Endothelial cell of umbilical vein (primary cell): ENCODE results near the gene TNFAIP8L3. TPM values are rescaled to one million over a fixed set of nuclear protein-coding genes. Genes with fewer than 3 reads are reported as not detected.

Experiments
- BruUV-seq: library from RNA; stranded (reverse); fragments of 400-500 nt; replicated peaks from 2 replicates; lab custom pipeline; 2021; lab: Mats Ljungman, UMichigan
- CTCF ChIA-PET: fragments of 300-600, 350-600 bp; sonication (Branson Sonifier 250); formaldehyde crosslinking; loops from one replicate; lab custom pipeline; 2021; ENCODE audit warnings: antibody characterized with exemption, inconsistent platforms; lab: Charles Lee
- POLR2A ChIA-PET: fragments of 300-600, 350-600 bp; sonication (Branson Sonifier 250); formaldehyde crosslinking; loops from one replicate; lab custom pipeline; 2021; ENCODE audit warnings: antibody characterized with exemption, inconsistent platforms; lab: Charles Lee
- DNase-seq: peaks from one replicate; pipeline ENCODE4 v3.0.0-alpha.2; 2011; ENCODE audit warnings: low read depth, low spot score
- FAIRE-seq: peaks from 2 replicates; lab custom pipeline; 2011; peaks lifted over from hg19 to GRCh38; lab: Jason Lieb, UNC
- H2AFZ ChIP-seq: 2 replicates; pipeline ENCODE4 v1.6.0; 2012; ENCODE audit warnings: low read depth, low read length, control low read depth, inconsistent platforms
- H3K27ac ChIP-seq: 2 replicates; pipeline ENCODE4 v1.5.1; 2011; ENCODE audit warnings: low read depth, mild to moderate bottlenecking, control low read depth, low read length, moderate library complexity; ENCODE audit not compliant: insufficient read depth
- H3K27me3 ChIP-seq, 2 experiments: 2 replicates each; pipeline versions ENCODE4 v1.6.0 to v1.6.1; 2011; ENCODE audit warnings: low read length in 2 of 2, mixed read lengths in 1 of 2; ENCODE audit not compliant: control insufficient read depth in 2 of 2, insufficient read depth in 2 of 2
- H3K36me3 ChIP-seq, 2 experiments: 2 replicates in 1 of 2; 3 replicates in 1 of 2; pipeline ENCODE4 v1.5.1; 2011; ENCODE audit warnings: low read length in 2 of 2, mild to moderate bottlenecking in 1 of 2, moderate library complexity in 1 of 2; ENCODE audit not compliant: control insufficient read depth in 2 of 2, insufficient read depth in 2 of 2; ENCODE audit errors: extremely low read depth in 1 of 2
- H3K4me1 ChIP-seq: 3 replicates; pipeline ENCODE4 v1.5.1; 2011; ENCODE audit warnings: mild to moderate bottlenecking, low read length; ENCODE audit not compliant: control insufficient read depth, insufficient read depth; ENCODE audit errors: extremely low read depth
- H3K4me2 ChIP-seq: 2 replicates; pipeline ENCODE4 v1.6.1; 2011; ENCODE audit warnings: low read length, control low read depth, mixed read lengths; ENCODE audit not compliant: insufficient read depth
- H3K4me3 ChIP-seq, 3 experiments: fragments of 200-600 bp in 1 of 3; sonication (generic), shearing (Covaris generic) in 1 of 3; replicated peaks in 1 of 3; 2 replicates each; pipeline ENCODE4 v1.5.1; 2011 to 2016; ENCODE audit warnings: control low read depth in 3 of 3, low read length in 3 of 3, mild to moderate bottlenecking in 2 of 3, inconsistent platforms in 1 of 3, low read depth in 1 of 3, moderate library complexity in 1 of 3; ENCODE audit not compliant: insufficient read depth in 1 of 3
- H3K79me2 ChIP-seq: 2 replicates; pipeline ENCODE4 v1.6.0; 2012; ENCODE audit warnings: low read length, inconsistent platforms; ENCODE audit not compliant: control insufficient read depth, insufficient read depth
- H3K9ac ChIP-seq: replicated peaks from 2 replicates; pipeline ENCODE3; 2011; ENCODE audit warnings: low read length, control low read depth; ENCODE audit not compliant: insufficient read depth; ENCODE audit errors: extremely low read depth
- H3K9me1 ChIP-seq: replicated peaks from 3 replicates; pipeline ENCODE4 v1.6.0; 2011; ENCODE audit warnings: mild to moderate bottlenecking, low read length; ENCODE audit not compliant: control insufficient read depth, insufficient read depth; ENCODE audit errors: extremely low read depth
- H3K9me3 ChIP-seq: replicated peaks from 2 replicates; pipeline ENCODE4 v1.5.1; 2012; ENCODE audit warnings: low read length, inconsistent platforms; ENCODE audit not compliant: control insufficient read depth, insufficient read depth
- H4K20me1 ChIP-seq: replicated peaks from 2 replicates; pipeline ENCODE3; 2011; ENCODE audit warnings: mild to moderate bottlenecking, low read length; ENCODE audit not compliant: control insufficient read depth, insufficient read depth; ENCODE audit errors: extremely low read depth
- EZH2 ChIP-seq: IDR thresholded peaks from 2 replicates; pipeline ENCODE4 v1.6.1; 2012; ENCODE audit warnings: borderline replicate concordance, low read depth, mild to moderate bottlenecking, moderate library complexity, low read length, inconsistent platforms; ENCODE audit not compliant: severe bottlenecking
- FOS ChIP-seq: IDR thresholded peaks from 2 replicates; pipeline ENCODE4 v1.6.1; 2011; ENCODE audit warnings: mild to moderate bottlenecking, low read length, moderate library complexity, borderline replicate concordance; ENCODE audit not compliant: insufficient read depth
- GATA2 ChIP-seq: IDR thresholded peaks from 2 replicates; pipeline ENCODE4 v1.7.0; 2011; ENCODE audit warnings: low read depth, mild to moderate bottlenecking, moderate library complexity, mixed read lengths, low read length; ENCODE audit not compliant: insufficient read length, insufficient read depth
- JUN ChIP-seq: IDR thresholded peaks from 2 replicates; pipeline ENCODE4 v1.6.1; 2011; ENCODE audit warnings: borderline replicate concordance, low read depth; ENCODE audit not compliant: insufficient read length, insufficient read depth
- MYC ChIP-seq: IDR thresholded peaks from one replicate; pipeline ENCODE4 v1.6.1; 2011; ENCODE audit warnings: mild to moderate bottlenecking, low read depth, low read length
- POLR2A ChIP-seq: IDR thresholded peaks from 2 replicates; pipeline ENCODE4 v1.6.1; 2012; ENCODE audit warnings: low read depth, mild to moderate bottlenecking, control low read depth, low read length
- POLR2AphosphoS5 ChIP-seq: IDR thresholded peaks from 2 replicates; pipeline ENCODE4 v1.6.1; 2012; ENCODE audit warnings: low read depth, mild to moderate bottlenecking, control low read depth, low read length, moderate library complexity; ENCODE audit not compliant: insufficient read depth
- dilution Hi-C: fragments of 300-500 bp; cut with MboI; formaldehyde crosslinking; loops from one replicate; pipeline ENCODE4 v1.15.0; 2019; ENCODE audit warnings: low sequenced_read_pairs; ENCODE audit not compliant: extremely low pct_ligation_motif_present
- intact Hi-C: fragments of 100-400 bp; cut with micrococcal nuclease; formaldehyde crosslinking; loops from one replicate; pipeline ENCODE4 v1.10.0; 2022
- polyA plus RNA-seq, 4 experiments: library from polyadenylated mRNA; depleted of rRNA in 3 of 4; stranded (reverse) in 3 of 4; unstranded in 1 of 4; fragments of >200 nt; gene quantifications; 2 replicates each; pipeline versions ENCODE4 v1.2.1 to v1.2.3, GENCODE V29; 2011 to 2012; ENCODE audit warnings: missing spikeins in 1 of 4
- total RNA-seq: library from RNA; stranded (reverse); gene quantifications from 2 replicates; pipeline ENCODE4 v1.2.3, GENCODE V29; 2021
- TF ChIP-seq, protein P1 (sequence below): IDR thresholded peaks from 2 replicates; pipeline ENCODE4 v1.6.1; 2011; ENCODE audit not compliant: insufficient read depth, insufficient read length
- TF ChIP-seq, protein P2 (sequence below), 2 donors: IDR thresholded peaks; 1 replicate in 1 of 2; 2 replicates in 1 of 2; pipeline ENCODE4 v1.5.1; 2011; ENCODE audit warnings: low read length in 2 of 2, mild to moderate bottlenecking in 2 of 2, moderate library complexity in 2 of 2, control low read depth in 1 of 2, inconsistent platforms in 1 of 2, low read depth in 1 of 2; ENCODE audit not compliant: insufficient read depth in 1 of 2; ENCODE audit errors: extremely low read depth in 1 of 2

TNFAIP8L3 gene
- total and polyA plus RNA-seq, 2 donors (not counting 3 experiments of a cell fraction or from before 2014, with no cell fraction given): 8.8 to 38.3 TPM

DNA sequence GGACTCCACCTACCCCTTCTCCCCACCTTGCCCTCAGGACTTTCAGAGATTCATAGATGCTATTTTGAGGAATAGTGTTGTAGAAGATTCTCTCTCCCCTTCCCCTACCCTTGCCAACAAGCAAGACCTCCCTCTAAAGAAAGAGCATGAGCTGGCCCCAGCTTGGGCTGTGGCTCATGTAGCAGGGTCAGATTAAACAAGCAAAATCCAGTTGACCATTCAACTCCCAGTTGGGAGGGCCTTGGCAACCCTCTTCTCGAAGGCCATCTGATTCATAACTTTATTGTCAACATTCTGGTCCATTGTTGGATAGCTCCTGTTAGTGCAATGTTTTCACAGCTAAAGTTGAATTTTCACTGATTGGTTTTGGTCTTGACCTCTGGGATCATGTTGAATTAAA lies 41.1 kb downstream of the TNFAIP8L3 start:
- DNase-seq: no peak
- TF ChIP-seq, protein P1, sequence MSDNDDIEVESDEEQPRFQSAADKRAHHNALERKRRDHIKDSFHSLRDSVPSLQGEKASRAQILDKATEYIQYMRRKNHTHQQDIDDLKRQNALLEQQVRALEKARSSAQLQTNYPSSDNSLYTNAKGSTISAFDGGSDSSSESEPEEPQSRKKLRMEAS: no peak
- no peak for TF ChIP-seq FOS
- TF ChIP-seq, protein P2, sequence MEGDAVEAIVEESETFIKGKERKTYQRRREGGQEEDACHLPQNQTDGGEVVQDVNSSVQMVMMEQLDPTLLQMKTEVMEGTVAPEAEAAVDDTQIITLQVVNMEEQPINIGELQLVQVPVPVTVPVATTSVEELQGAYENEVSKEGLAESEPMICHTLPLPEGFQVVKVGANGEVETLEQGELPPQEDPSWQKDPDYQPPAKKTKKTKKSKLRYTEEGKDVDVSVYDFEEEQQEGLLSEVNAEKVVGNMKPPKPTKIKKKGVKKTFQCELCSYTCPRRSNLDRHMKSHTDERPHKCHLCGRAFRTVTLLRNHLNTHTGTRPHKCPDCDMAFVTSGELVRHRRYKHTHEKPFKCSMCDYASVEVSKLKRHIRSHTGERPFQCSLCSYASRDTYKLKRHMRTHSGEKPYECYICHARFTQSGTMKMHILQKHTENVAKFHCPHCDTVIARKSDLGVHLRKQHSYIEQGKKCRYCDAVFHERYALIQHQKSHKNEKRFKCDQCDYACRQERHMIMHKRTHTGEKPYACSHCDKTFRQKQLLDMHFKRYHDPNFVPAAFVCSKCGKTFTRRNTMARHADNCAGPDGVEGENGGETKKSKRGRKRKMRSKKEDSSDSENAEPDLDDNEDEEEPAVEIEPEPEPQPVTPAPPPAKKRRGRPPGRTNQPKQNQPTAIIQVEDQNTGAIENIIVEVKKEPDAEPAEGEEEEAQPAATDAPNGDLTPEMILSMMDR (IDR thresholded peaks at IDR 0.05; ENCODE audit: extremely low read depth in 1 of 2, insufficient read depth in 1 of 2, low read depth in 1 of 2, low read length in 2 of 2): no peak
- no peak for TF ChIP-seq GATA2
- TF ChIP-seq POLR2AphosphoS5: no peak
- no peak for TF ChIP-seq JUN
- no peak for TF ChIP-seq POLR2A
- no peak for TF ChIP-seq EZH2
- no peak for TF ChIP-seq MYC
- ChIA-PET CTCF (interaction anchor here (1.1 to 1.5 kb wide), 2 partner anchors 110 to 139 kb away, joined by 4 read pairs; no protein-coding TSS in a partner anchor), POLR2A (no interaction called here)
- Histone ChIP-seq H3K4me1 (no peaks in the 10 kb centered on the region), H3K27me3 (no peaks in the 10 kb centered on the region), H2AFZ (no peak overlapping the region), H4K20me1 (no peaks in the 10 kb centered on the region), H3K9me3 (no peaks in the 10 kb centered on the region), H3K36me3 (peaks cover 7 to 9% of the 10 kb centered on the region in 2 experiments), H3K9me1 (no peaks in the 10 kb centered on the region), H3K79me2 (peaks cover 2% of the 10 kb centered on the region), H3K27ac (no peak overlapping the region), H3K4me3 (no peak overlapping the region), H3K9ac (no peak overlapping the region), H3K4me2 (no peak overlapping the region)
- intact Hi-C loops: no loop called here
- BruUV-seq: no TSS peak
- dilution Hi-C loops: no loop called here
- no peak for FAIRE-seq
